Renal cortical epithelial cell (primary cell): Measurements from ENCODE around the gene LY6G6F. TPM values are rescaled to one million over a fixed set of nuclear protein-coding genes. Genes with fewer than 3 reads are reported as not detected.
A peak's percentile ranks its signal among the peaks of the same experiment; 100 is the strongest.
"Not testable (repeated sequence)": the region's sequence is repeated elsewhere in the genome, so short reads cannot be mapped to it uniquely, and the experiment has no call there.

ENCODE experiments used
- DNase-seq: peaks from one replicate; pipeline ENCODE4 v3.0.0-alpha.2; 2011; ENCODE audit warnings: low read depth
- total RNA-seq: library from RNA; depleted of rRNA; stranded (reverse); fragments of >200 nt; gene quantifications from 2 replicates; pipeline ENCODE4 v1.2.3, GENCODE V29; 2014

The LY6G6F gene
- total RNA-seq, 1 donor from 2014 or later = not detected

- peak; percentile 96 for DNase-seq
Measured at GRCh38 chr6:31702819-31703716, 3.6 kb upstream of the LY6G6F start, which contains the start of gene ABHD16A. ABHD16A (minus strand) TSS chr6:31703324; CDS start chr6:31703281, 43 bp downstream.

- DNase-seq = no peak
Measured at GRCh38 chr6:31705931-31706330, 735 bp upstream of the LY6G6F start.

- no peak for DNase-seq
Measured at GRCh38 chr6:31707701-31708100, 1.0 kb downstream of the LY6G6F start.

GRCh38 chr6:31708224-31708623 is 1.6 kb downstream of the LY6G6F start:
- DNase-seq = no peak

GRCh38 chr6:31709157-31709556 is 2.5 kb downstream of the LY6G6F start:
- DNase-seq = not testable (repeated sequence)

- DNase-seq = no peak
Measured at GRCh38 chr6:31710523-31711219, 4.0 kb downstream of the LY6G6F start.

- no peak for DNase-seq
Measured at GRCh38 chr6:31711233-31711632, 4.6 kb downstream of the LY6G6F start.

- no peak for DNase-seq
Measured at GRCh38 chr6:31712296-31712695, 5.6 kb downstream of the LY6G6F start.

GRCh38 chr6:31713465-31713864 is 6.8 kb downstream of the LY6G6F start:
- no peak for DNase-seq

GRCh38 chr6:31713991-31714684 is 7.5 kb downstream of the LY6G6F start:
- DNase-seq = no peak

GRCh38 chr6:31715022-31715958 is 8.6 kb downstream of the LY6G6F start, which contains the start of gene LY6G6D:
LY6G6D (plus strand) TSS chr6:31715348; CDS start chr6:31715356, 8 bp downstream.
- no peak for DNase-seq

- DNase-seq = no peak
Measured at GRCh38 chr6:31717499-31718222, 11.0 kb downstream of the LY6G6F start.

- DNase-seq = no peak
Measured at GRCh38 chr6:31718265-31718664, 11.6 kb downstream of the LY6G6F start.

- no peak for DNase-seq
Measured at GRCh38 chr6:31719001-31719400, 12.3 kb downstream of the LY6G6F start.

- no peak for DNase-seq
Measured at GRCh38 chr6:31720196-31720770, 13.6 kb downstream of the LY6G6F start.

- no peak for DNase-seq
Measured at GRCh38 chr6:31721351-31722020, 14.8 kb downstream of the LY6G6F start, which contains the start of gene LY6G6C. LY6G6C (minus strand) TSS chr6:31721746; CDS start chr6:31721679, 67 bp downstream.

- no peak for DNase-seq
Measured at GRCh38 chr6:31722173-31722572, 15.5 kb downstream of the LY6G6F start.

GRCh38 chr6:31723245-31723979 is 16.7 kb downstream of the LY6G6F start, which contains the start of gene MPIG6B:
MPIG6B (plus strand) TSS chr6:31723373; CDS start chr6:31723384, 11 bp downstream.
- DNase-seq = no peak
